HL-60 (cell line): ENCODE results near the gene RTN4RL2.

Source experiments
- CTCF ChIP-seq: IDR thresholded peaks from one replicate; pipeline ENCODE4 v1.5.1; 2011; ENCODE audit warnings: low read length, control low read depth, inconsistent platforms; ENCODE audit not compliant: insufficient read depth
- GABPA ChIP-seq: IDR thresholded peaks from 2 replicates; pipeline ENCODE4 v1.6.1; 2012; ENCODE audit warnings: low read depth
- POLR2AphosphoS5 ChIP-seq: IDR thresholded peaks from 2 replicates; pipeline ENCODE4 v1.6.1; 2012; ENCODE audit warnings: low read depth
- REST ChIP-seq: IDR thresholded peaks from 2 replicates; pipeline ENCODE4 v1.6.1; 2012; ENCODE audit warnings: low read depth; ENCODE audit not compliant: insufficient replicate concordance

- TF ChIP-seq CTCF (no peak), REST (no peak), POLR2AphosphoS5 (no peak), GABPA (no peak)
These were observed 39.7 kb downstream of the RTN4RL2 start for GRCh38 chr11:57499983-57500461.
